GM12874 (cell line): Measurements from ENCODE around the gene FBXW5.

Experiments used
- CTCF ChIP-seq: IDR thresholded peaks from 2 replicates; pipeline ENCODE4 v1.5.1; 2011; ENCODE audit warnings: low read depth, mild to moderate bottlenecking, control low read depth, low read length, moderate library complexity; ENCODE audit not compliant: insufficient read depth

The FBXW5 gene

GRCh38 chr9:136980669-136981478 is 36.3 kb upstream of the FBXW5 start:
- TF ChIP-seq CTCF, result no peak

- TF ChIP-seq CTCF, result no peak
Observed at GRCh38 chr9:136979769-136980587, 35.4 kb upstream of the FBXW5 start.

- no peak for TF ChIP-seq CTCF
Observed at GRCh38 chr9:136978865-136979544, 34.5 kb upstream of the FBXW5 start.

- TF ChIP-seq CTCF, result no peak
Observed at GRCh38 chr9:136978073-136978864, 33.7 kb upstream of the FBXW5 start.

- no peak for TF ChIP-seq CTCF
Observed at GRCh38 chr9:136977649-136978072, 33.1 kb upstream of the FBXW5 start.

- TF ChIP-seq CTCF, result no peak
Observed at GRCh38 chr9:136977223-136977622, 32.7 kb upstream of the FBXW5 start, which contains the start of gene PTGDS. Gene PTGDS, plus strand, starts transcription at chr9:136977504. Its CDS starts 75 bp downstream, at chr9:136977579.

GRCh38 chr9:136975644-136976043 is 31.1 kb upstream of the FBXW5 start:
- TF ChIP-seq CTCF, result peak; percentile 38
